GM23338 (cell line): ENCODE measurements around the gene COG6. TPM values are rescaled to one million over a fixed set of nuclear protein-coding genes. Genes with fewer than 3 reads are reported as not detected.

Experiments
- ATAC-seq: fragments of 200-7000 bp; cut with Tn5 transposase; 3 replicates; pipeline ENCODE4 v1.9.1; 2020
- DNase-seq: peaks from one replicate; pipeline ENCODE4 v3.0.0-alpha.2; 2015; ENCODE audit warnings: low spot score
- H2AFZ ChIP-seq: fragments of 200-600 bp; sonication (generic); 2 replicates; pipeline ENCODE4 v1.8.0; 2016; ENCODE audit warnings: antibody characterized with exemption, mild to moderate bottlenecking, moderate library complexity
- H3F3A ChIP-seq: fragments of 200-600 bp; sonication (generic); replicated peaks from 2 replicates; pipeline ENCODE4 v1.8.0; 2017; ENCODE audit warnings: antibody characterized with exemption, mixed run types, low read depth
- H3K27ac ChIP-seq: fragments of 200-600 bp; sonication (generic); 2 replicates; pipeline ENCODE4 v1.6.1; 2016; ENCODE audit warnings: low read depth
- H3K27me3 ChIP-seq: fragments of 200-600 bp; sonication (generic); 2 replicates; pipeline ENCODE4 v1.8.0; 2016; ENCODE audit warnings: mild to moderate bottlenecking, mixed run types, moderate library complexity; ENCODE audit not compliant: insufficient read depth
- H3K36me3 ChIP-seq: fragments of 200-600 bp; sonication (generic); 2 replicates; pipeline ENCODE4 v1.8.0; 2016; ENCODE audit warnings: mild to moderate bottlenecking; ENCODE audit not compliant: insufficient read depth
- H3K4me1 ChIP-seq: fragments of 200-600 bp; sonication (generic); 2 replicates; pipeline ENCODE4 v1.8.0; 2016; ENCODE audit warnings: mild to moderate bottlenecking, moderate library complexity; ENCODE audit not compliant: insufficient read depth
- H3K4me2 ChIP-seq: fragments of 200-600 bp; sonication (generic); 2 replicates; pipeline ENCODE4 v1.7.1; 2017; ENCODE audit warnings: mixed run types
- H3K4me3 ChIP-seq: fragments of 200-600 bp; sonication (generic); 2 replicates; pipeline ENCODE4 v1.6.1; 2016; ENCODE audit warnings: mixed run types
- H3K79me2 ChIP-seq: fragments of 200-600 bp; sonication (generic); replicated peaks from 2 replicates; pipeline ENCODE4 v1.8.0; 2017; ENCODE audit warnings: mild to moderate bottlenecking; ENCODE audit not compliant: insufficient read depth
- H3K9me2 ChIP-seq: fragments of 200-600 bp; sonication (generic); 2 replicates; pipeline ENCODE4 v1.8.0; 2017; ENCODE audit not compliant: insufficient read depth
- H4K20me1 ChIP-seq: fragments of 200-600 bp; sonication (generic); replicated peaks from 2 replicates; pipeline ENCODE4 v1.8.0; 2017; ENCODE audit warnings: mild to moderate bottlenecking; ENCODE audit not compliant: insufficient read depth
- H3K27ac Mint-ChIP-seq: 2 replicates; pipeline ENCODE4 v1.8.0; 2020; ENCODE audit warnings: inconsistent platforms, mild to moderate bottlenecking, moderate library complexity, mixed read lengths
- H3K27me3 Mint-ChIP-seq: 3 replicates; pipeline ENCODE4 v1.8.0; 2022; ENCODE audit warnings: low read depth, mild to moderate bottlenecking, moderate library complexity, mixed read lengths, inconsistent platforms; ENCODE audit not compliant: insufficient read depth, poor library complexity
- H3K36me3 Mint-ChIP-seq: 3 replicates; pipeline ENCODE4 v1.8.0; 2021; ENCODE audit warnings: low read depth, mild to moderate bottlenecking, inconsistent platforms, moderate library complexity, mixed read lengths
- H3K4me1 Mint-ChIP-seq: 3 replicates; pipeline ENCODE4 v1.8.0; 2020; ENCODE audit warnings: mild to moderate bottlenecking, inconsistent platforms, mixed read lengths
- H3K4me3 Mint-ChIP-seq: 3 replicates; pipeline ENCODE4 v1.8.0; 2021; ENCODE audit warnings: moderate library complexity, mild to moderate bottlenecking, inconsistent platforms, mixed read lengths
- H3K9me3 Mint-ChIP-seq: 3 replicates; pipeline ENCODE4 v1.8.0; 2020; ENCODE audit warnings: moderate library complexity, mild to moderate bottlenecking, inconsistent platforms, mixed read lengths
- CREB1 ChIP-seq: fragments of 250-450 bp; sonication (Bioruptor Pico); IDR thresholded peaks from 2 replicates; pipeline ENCODE4 v1.5.0; 2020; ENCODE audit warnings: low read depth, mild to moderate bottlenecking, moderate library complexity
- EZH2 ChIP-seq: fragments of 200-600 bp; sonication (generic); IDR thresholded peaks from one replicate; pipeline ENCODE4 v1.8.0; 2017; ENCODE audit warnings: antibody characterized with exemption, mild to moderate bottlenecking, low read depth; ENCODE audit not compliant: unreplicated experiment
- EZH2phosphoT487 ChIP-seq: fragments of 200-600 bp; sonication (generic); IDR thresholded peaks from one replicate; pipeline ENCODE4 v1.8.1; 2018; ENCODE audit warnings: antibody characterized with exemption; ENCODE audit not compliant: unreplicated experiment
- JUNB ChIP-seq: IDR thresholded peaks from one replicate; pipeline ENCODE4 v1.6.1; 2016; ENCODE audit warnings: antibody characterized with exemption; ENCODE audit not compliant: unreplicated experiment
- NANOG ChIP-seq: IDR thresholded peaks from 2 replicates; pipeline ENCODE4 v1.6.1; 2016; ENCODE audit warnings: antibody characterized with exemption, borderline replicate concordance
- POLR2AphosphoS5 ChIP-seq: IDR thresholded peaks from 2 replicates; pipeline ENCODE4 v1.6.1; 2016; ENCODE audit warnings: antibody characterized with exemption, low read depth
- STAT1 ChIP-seq: IDR thresholded peaks from one replicate; pipeline ENCODE4 v1.6.1; 2016; ENCODE audit warnings: antibody characterized with exemption; ENCODE audit not compliant: unreplicated experiment
- ZNF114 ChIP-seq: fragments of 250-450 bp; sonication (Bioruptor Pico); IDR thresholded peaks from 2 replicates; pipeline ENCODE4 v1.5.0; 2020; ENCODE audit warnings: mild to moderate bottlenecking, moderate library complexity
- polyA plus RNA-seq: library from polyadenylated mRNA; unstranded; fragments of >200 nt; fragmentation: Nextera tagmentation; extraction: Ambion mirVana; gene quantifications from 2 replicates; pipeline ENCODE4 v1.2.1, GENCODE V29; 2016
- total RNA-seq: library from RNA; depleted of rRNA; stranded (reverse); fragments of >200 nt; shearing (Covaris generic); gene quantifications from 2 replicates; pipeline ENCODE4 v1.2.3, GENCODE V29; 2014
- TF ChIP-seq, protein P1 (sequence below), 2 experiments: fragments of 200-600 bp in 1 of 2; sonication (generic) in 1 of 2; conservative IDR thresholded peaks; 2 replicates each; pipeline versions ENCODE4 v1.5.1 to v1.6.1; 2016 to 2017; ENCODE audit warnings: antibody characterized with exemption in 2 of 2, low read depth in 2 of 2, mild to moderate bottlenecking in 2 of 2, moderate library complexity in 1 of 2
- TF ChIP-seq, protein P2 (sequence below): IDR thresholded peaks from one replicate; pipeline ENCODE4 v1.6.1; 2018; ENCODE audit warnings: antibody characterized with exemption; ENCODE audit not compliant: unreplicated experiment
- TF ChIP-seq, protein P3 (sequence below): fragments of 250-450 bp; sonication (Bioruptor Pico); IDR thresholded peaks from 2 replicates; pipeline ENCODE4 v1.5.0; 2020; ENCODE audit warnings: mild to moderate bottlenecking, moderate library complexity

COG6 gene
- total and polyA plus RNA-seq, 2 experiments from 2014 or later, result 10.0 to 23.6 TPM

DNA sequence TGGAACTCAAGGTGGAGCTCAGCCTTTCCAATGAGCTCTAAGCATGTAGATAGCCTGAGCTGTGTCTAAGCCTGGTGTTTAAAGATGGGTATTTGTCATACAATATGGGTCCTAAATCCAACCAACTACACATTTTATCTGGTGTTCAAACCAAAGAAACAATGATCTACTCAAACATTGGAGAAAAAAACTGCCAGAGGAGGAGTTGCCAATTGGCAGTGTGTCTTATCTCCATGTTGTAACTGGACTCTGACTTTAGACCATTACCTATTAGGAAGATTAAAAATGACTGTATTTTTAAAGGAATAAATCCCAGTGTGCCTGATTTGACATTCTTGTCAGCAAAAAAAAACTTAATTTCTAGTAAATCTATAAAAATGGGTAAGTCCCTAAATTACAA lies 96.3 kb downstream of the COG6 start:
- Histone ChIP-seq H3K4me3 (no peak overlapping the region), H3K27me3 (no peaks in the 10 kb centered on the region), H3F3A (no peaks in the 10 kb centered on the region), H3K4me1 (no peaks in the 10 kb centered on the region), H3K36me3 (no peaks in the 10 kb centered on the region; the same call in 1 of the 2 replicates), H3K27ac (no peak overlapping the region), H2AFZ (no peak overlapping the region), H4K20me1 (no peaks in the 10 kb centered on the region), H3K79me2 (no peaks in the 10 kb centered on the region), H3K9me2 (no peaks in the 10 kb centered on the region), H3K4me2 (no peak overlapping the region)
- H3K4me1 Mint-ChIP-seq, result no peaks in the 10 kb centered on the region
- H3K9me3 Mint-ChIP-seq, result no peaks in the 10 kb centered on the region; the same call in 2 of the 3 replicates
- no peak overlapping the region for H3K27ac Mint-ChIP-seq
- DNase-seq (no peak), ATAC-seq (no peak)
- H3K27me3 Mint-ChIP-seq, result no peaks in the 10 kb centered on the region
- no peak overlapping the region for H3K4me3 Mint-ChIP-seq
- TF ChIP-seq JUNB (no peak), CREB1 (CRISPR knock-in tag) (no peak), EZH2 (no peak), EZH2phosphoT487 (no peak), ZNF114 (no peak), POLR2AphosphoS5 (no peak), STAT1 (no peak), NANOG (no peak)
- TF ChIP-seq, protein P1, sequence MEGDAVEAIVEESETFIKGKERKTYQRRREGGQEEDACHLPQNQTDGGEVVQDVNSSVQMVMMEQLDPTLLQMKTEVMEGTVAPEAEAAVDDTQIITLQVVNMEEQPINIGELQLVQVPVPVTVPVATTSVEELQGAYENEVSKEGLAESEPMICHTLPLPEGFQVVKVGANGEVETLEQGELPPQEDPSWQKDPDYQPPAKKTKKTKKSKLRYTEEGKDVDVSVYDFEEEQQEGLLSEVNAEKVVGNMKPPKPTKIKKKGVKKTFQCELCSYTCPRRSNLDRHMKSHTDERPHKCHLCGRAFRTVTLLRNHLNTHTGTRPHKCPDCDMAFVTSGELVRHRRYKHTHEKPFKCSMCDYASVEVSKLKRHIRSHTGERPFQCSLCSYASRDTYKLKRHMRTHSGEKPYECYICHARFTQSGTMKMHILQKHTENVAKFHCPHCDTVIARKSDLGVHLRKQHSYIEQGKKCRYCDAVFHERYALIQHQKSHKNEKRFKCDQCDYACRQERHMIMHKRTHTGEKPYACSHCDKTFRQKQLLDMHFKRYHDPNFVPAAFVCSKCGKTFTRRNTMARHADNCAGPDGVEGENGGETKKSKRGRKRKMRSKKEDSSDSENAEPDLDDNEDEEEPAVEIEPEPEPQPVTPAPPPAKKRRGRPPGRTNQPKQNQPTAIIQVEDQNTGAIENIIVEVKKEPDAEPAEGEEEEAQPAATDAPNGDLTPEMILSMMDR (conservative IDR thresholded peaks at IDR 0.05; ENCODE audit: low read depth in 2 of 2), result no peak
- TF ChIP-seq, protein P2, sequence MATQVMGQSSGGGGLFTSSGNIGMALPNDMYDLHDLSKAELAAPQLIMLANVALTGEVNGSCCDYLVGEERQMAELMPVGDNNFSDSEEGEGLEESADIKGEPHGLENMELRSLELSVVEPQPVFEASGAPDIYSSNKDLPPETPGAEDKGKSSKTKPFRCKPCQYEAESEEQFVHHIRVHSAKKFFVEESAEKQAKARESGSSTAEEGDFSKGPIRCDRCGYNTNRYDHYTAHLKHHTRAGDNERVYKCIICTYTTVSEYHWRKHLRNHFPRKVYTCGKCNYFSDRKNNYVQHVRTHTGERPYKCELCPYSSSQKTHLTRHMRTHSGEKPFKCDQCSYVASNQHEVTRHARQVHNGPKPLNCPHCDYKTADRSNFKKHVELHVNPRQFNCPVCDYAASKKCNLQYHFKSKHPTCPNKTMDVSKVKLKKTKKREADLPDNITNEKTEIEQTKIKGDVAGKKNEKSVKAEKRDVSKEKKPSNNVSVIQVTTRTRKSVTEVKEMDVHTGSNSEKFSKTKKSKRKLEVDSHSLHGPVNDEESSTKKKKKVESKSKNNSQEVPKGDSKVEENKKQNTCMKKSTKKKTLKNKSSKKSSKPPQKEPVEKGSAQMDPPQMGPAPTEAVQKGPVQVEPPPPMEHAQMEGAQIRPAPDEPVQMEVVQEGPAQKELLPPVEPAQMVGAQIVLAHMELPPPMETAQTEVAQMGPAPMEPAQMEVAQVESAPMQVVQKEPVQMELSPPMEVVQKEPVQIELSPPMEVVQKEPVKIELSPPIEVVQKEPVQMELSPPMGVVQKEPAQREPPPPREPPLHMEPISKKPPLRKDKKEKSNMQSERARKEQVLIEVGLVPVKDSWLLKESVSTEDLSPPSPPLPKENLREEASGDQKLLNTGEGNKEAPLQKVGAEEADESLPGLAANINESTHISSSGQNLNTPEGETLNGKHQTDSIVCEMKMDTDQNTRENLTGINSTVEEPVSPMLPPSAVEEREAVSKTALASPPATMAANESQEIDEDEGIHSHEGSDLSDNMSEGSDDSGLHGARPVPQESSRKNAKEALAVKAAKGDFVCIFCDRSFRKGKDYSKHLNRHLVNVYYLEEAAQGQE, result no peak
- TF ChIP-seq, protein P3, sequence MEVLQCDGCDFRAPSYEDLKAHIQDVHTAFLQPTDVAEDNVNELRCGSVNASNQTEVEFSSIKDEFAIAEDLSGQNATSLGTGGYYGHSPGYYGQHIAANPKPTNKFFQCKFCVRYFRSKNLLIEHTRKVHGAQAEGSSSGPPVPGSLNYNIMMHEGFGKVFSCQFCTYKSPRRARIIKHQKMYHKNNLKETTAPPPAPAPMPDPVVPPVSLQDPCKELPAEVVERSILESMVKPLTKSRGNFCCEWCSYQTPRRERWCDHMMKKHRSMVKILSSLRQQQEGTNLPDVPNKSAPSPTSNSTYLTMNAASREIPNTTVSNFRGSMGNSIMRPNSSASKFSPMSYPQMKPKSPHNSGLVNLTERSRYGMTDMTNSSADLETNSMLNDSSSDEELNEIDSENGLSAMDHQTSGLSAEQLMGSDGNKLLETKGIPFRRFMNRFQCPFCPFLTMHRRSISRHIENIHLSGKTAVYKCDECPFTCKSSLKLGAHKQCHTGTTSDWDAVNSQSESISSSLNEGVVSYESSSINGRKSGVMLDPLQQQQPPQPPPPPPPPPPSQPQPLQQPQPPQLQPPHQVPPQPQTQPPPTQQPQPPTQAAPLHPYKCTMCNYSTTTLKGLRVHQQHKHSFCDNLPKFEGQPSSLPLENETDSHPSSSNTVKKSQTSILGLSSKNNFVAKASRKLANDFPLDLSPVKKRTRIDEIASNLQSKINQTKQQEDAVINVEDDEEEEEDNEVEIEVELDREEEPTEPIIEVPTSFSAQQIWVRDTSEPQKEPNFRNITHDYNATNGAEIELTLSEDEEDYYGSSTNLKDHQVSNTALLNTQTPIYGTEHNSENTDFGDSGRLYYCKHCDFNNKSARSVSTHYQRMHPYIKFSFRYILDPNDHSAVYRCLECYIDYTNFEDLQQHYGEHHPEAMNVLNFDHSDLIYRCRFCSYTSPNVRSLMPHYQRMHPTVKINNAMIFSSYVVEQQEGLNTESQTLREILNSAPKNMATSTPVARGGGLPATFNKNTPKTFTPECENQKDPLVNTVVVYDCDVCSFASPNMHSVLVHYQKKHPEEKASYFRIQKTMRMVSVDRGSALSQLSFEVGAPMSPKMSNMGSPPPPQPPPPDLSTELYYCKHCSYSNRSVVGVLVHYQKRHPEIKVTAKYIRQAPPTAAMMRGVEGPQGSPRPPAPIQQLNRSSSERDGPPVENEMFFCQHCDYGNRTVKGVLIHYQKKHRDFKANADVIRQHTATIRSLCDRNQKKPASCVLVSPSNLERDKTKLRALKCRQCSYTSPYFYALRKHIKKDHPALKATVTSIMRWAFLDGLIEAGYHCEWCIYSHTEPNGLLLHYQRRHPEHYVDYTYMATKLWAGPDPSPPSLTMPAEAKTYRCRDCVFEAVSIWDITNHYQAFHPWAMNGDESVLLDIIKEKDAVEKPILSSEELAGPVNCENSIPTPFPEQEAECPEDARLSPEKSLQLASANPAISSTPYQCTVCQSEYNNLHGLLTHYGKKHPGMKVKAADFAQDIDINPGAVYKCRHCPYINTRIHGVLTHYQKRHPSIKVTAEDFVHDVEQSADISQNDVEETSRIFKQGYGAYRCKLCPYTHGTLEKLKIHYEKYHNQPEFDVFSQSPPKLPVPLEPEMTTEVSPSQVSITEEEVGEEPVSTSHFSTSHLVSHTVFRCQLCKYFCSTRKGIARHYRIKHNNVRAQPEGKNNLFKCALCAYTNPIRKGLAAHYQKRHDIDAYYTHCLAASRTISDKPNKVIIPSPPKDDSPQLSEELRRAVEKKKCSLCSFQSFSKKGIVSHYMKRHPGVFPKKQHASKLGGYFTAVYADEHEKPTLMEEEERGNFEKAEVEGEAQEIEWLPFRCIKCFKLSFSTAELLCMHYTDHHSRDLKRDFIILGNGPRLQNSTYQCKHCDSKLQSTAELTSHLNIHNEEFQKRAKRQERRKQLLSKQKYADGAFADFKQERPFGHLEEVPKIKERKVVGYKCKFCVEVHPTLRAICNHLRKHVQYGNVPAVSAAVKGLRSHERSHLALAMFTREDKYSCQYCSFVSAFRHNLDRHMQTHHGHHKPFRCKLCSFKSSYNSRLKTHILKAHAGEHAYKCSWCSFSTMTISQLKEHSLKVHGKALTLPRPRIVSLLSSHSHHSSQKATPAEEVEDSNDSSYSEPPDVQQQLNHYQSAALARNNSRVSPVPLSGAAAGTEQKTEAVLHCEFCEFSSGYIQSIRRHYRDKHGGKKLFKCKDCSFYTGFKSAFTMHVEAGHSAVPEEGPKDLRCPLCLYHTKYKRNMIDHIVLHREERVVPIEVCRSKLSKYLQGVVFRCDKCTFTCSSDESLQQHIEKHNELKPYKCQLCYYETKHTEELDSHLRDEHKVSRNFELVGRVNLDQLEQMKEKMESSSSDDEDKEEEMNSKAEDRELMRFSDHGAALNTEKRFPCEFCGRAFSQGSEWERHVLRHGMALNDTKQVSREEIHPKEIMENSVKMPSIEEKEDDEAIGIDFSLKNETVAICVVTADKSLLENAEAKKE, result no peak
- H3K36me3 Mint-ChIP-seq, result peaks cover 5% of the 10 kb centered on the region; the same call in 2 of the 3 replicates
